Body of pancreas (tissue), 4 donors: Measurements from ENCODE around the gene DDX10.

Experiments
- CTCF ChIP-seq, 7 experiments: fragments of 450-650 bp in 4 of 7; fragments of 200-600 bp in 3 of 7; sonication (generic) in 3 of 7; IDR thresholded peaks; one replicate each; pipeline ENCODE4 v1.5.1; 2016 to 2019; ENCODE audit warnings: antibody characterized with exemption in 7 of 7
- POLR2A ChIP-seq, 3 donors: fragments of 450-650 bp; IDR thresholded peaks; one replicate each; pipeline ENCODE4 v1.6.1; 2016; ENCODE audit warnings: antibody characterized with exemption in 3 of 3, mild to moderate bottlenecking in 2 of 3

GRCh38 chr11:108768370-108768769 is 103.5 kb downstream of the DDX10 start:
- TF ChIP-seq CTCF (IDR thresholded peaks at IDR 0.05) (no peak), POLR2A (IDR thresholded peaks at IDR 0.05) (no peak)
